Neural cell (in vitro differentiated cells): ENCODE measurements around the gene ACE. TPM values are rescaled to one million over a fixed set of nuclear protein-coding genes. Genes with fewer than 3 reads are reported as not detected.

Source experiments
- H2AFZ ChIP-seq: fragments of 200-600, 300-800 bp; sonication (generic), shearing (Covaris generic); 2 replicates; pipeline ENCODE4 v1.6.0; 2014; ENCODE audit warnings: low read depth, mild to moderate bottlenecking, antibody characterized with exemption, low read length, moderate library complexity
- H3F3A ChIP-seq: fragments of 200-600 bp; shearing (Covaris generic); 2 replicates; pipeline ENCODE4 v1.6.1; 2016; ENCODE audit warnings: mild to moderate bottlenecking, moderate library complexity, mixed read lengths, antibody characterized with exemption, low read length; ENCODE audit not compliant: insufficient read depth, poor library complexity, severe bottlenecking
- H3K27ac ChIP-seq: fragments of 200-600, 300-800 bp; sonication (generic), shearing (Covaris generic); 2 replicates; pipeline ENCODE4 v1.5.1; 2014; ENCODE audit warnings: mild to moderate bottlenecking, low read length, moderate library complexity
- H3K27me3 ChIP-seq: fragments of 300-800, 200-600 bp; sonication (generic), shearing (Covaris generic); 2 replicates; pipeline ENCODE4 v1.6.0; 2014; ENCODE audit warnings: mild to moderate bottlenecking, low read depth, low read length, moderate library complexity; ENCODE audit not compliant: insufficient read depth
- H3K36me3 ChIP-seq: fragments of 300-800, 200-600 bp; sonication (generic), shearing (Covaris generic); 2 replicates; pipeline ENCODE4 v1.5.1; 2014; ENCODE audit warnings: mild to moderate bottlenecking, antibody characterized with exemption, low read length, moderate library complexity; ENCODE audit not compliant: insufficient read depth
- H3K4me2 ChIP-seq: fragments of 300-800, 200-600 bp; sonication (generic), shearing (Covaris generic); 2 replicates; pipeline ENCODE4 v1.6.0; 2014; ENCODE audit warnings: mild to moderate bottlenecking, low read length
- H3K4me3 ChIP-seq: fragments of 300-800, 200-600 bp; sonication (generic), shearing (Covaris generic); 2 replicates; pipeline ENCODE4 v1.5.1; 2014; ENCODE audit warnings: mild to moderate bottlenecking, low read length, moderate library complexity
- H3K79me2 ChIP-seq: fragments of 200-600 bp; shearing (Covaris generic); replicated peaks from 2 replicates; pipeline ENCODE4 v1.6.0; 2014; ENCODE audit warnings: mild to moderate bottlenecking, low read length, moderate library complexity; ENCODE audit not compliant: insufficient read depth
- H3K9ac ChIP-seq: fragments of 300-800, 200-600 bp; sonication (generic), shearing (Covaris generic); 2 replicates; pipeline ENCODE4 v1.6.1; 2016; ENCODE audit warnings: mild to moderate bottlenecking, low read length, mixed read lengths
- H3K9me2 ChIP-seq: fragments of 200-600 bp; shearing (Covaris generic); 2 replicates; pipeline ENCODE4 v1.6.1; 2016; ENCODE audit warnings: mild to moderate bottlenecking, low read length, mixed read lengths; ENCODE audit not compliant: insufficient read depth
- H3K9me3 ChIP-seq: fragments of 200-600, 300-800 bp; sonication (generic), shearing (Covaris generic); 2 replicates; pipeline ENCODE4 v1.6.1; 2016; ENCODE audit warnings: mild to moderate bottlenecking, mixed run types, low read length, moderate library complexity, mixed read lengths
- H4K20me1 ChIP-seq: fragments of 200-600 bp; shearing (Covaris generic); 2 replicates; pipeline ENCODE4 v1.6.1; 2016; ENCODE audit warnings: mild to moderate bottlenecking, mixed run types; ENCODE audit not compliant: insufficient read depth
- EP300 ChIP-seq: fragments of 450-650 bp; conservative IDR thresholded peaks from 2 replicates; pipeline ENCODE4 v1.6.1; 2014; ENCODE audit warnings: antibody characterized with exemption, mild to moderate bottlenecking, moderate library complexity; ENCODE audit not compliant: poor library complexity, severe bottlenecking
- EZH2 ChIP-seq: fragments of 200-600, 300-800 bp; shearing (Covaris generic), sonication (generic); IDR thresholded peaks from 2 replicates; pipeline ENCODE4 v1.6.1; 2014; ENCODE audit warnings: antibody characterized with exemption, low read length, borderline replicate concordance, mild to moderate bottlenecking; ENCODE audit not compliant: insufficient read depth, poor library complexity, severe bottlenecking
- MXI1 ChIP-seq: fragments of 450-650 bp; conservative IDR thresholded peaks from 2 replicates; pipeline ENCODE4 v1.6.1; 2014; ENCODE audit warnings: antibody characterized with exemption, mild to moderate bottlenecking; ENCODE audit not compliant: poor library complexity, severe bottlenecking
- POLR2AphosphoS5 ChIP-seq: IDR thresholded peaks from 2 replicates; pipeline ENCODE4 v1.6.1; 2012
- RAD21 ChIP-seq: fragments of 450-650 bp; conservative IDR thresholded peaks from 2 replicates; pipeline ENCODE4 v1.6.1; 2014; ENCODE audit warnings: antibody characterized with exemption, mild to moderate bottlenecking, moderate library complexity
- REST ChIP-seq: IDR thresholded peaks from 2 replicates; pipeline ENCODE4 v1.6.1; 2012; ENCODE audit warnings: borderline replicate concordance
- SMC3 ChIP-seq: fragments of 450-650 bp; conservative IDR thresholded peaks from 2 replicates; pipeline ENCODE4 v1.6.1; 2014; ENCODE audit warnings: antibody characterized with exemption, mild to moderate bottlenecking, moderate library complexity; ENCODE audit not compliant: poor library complexity
- TAF1 ChIP-seq: IDR thresholded peaks from 2 replicates; pipeline ENCODE4 v1.6.1; 2012; ENCODE audit warnings: low read depth
- polyA plus RNA-seq: library from polyadenylated mRNA; depleted of rRNA; stranded (reverse); fragments of >200 nt; gene quantifications from 2 replicates; pipeline ENCODE4 v1.2.3, GENCODE V29; 2014
- TF ChIP-seq, protein P1 (sequence below): fragments of 450-650 bp; IDR thresholded peaks from 2 replicates; pipeline ENCODE4 v1.5.1; 2014; ENCODE audit warnings: antibody characterized with exemption, mild to moderate bottlenecking, moderate library complexity; ENCODE audit not compliant: poor library complexity, severe bottlenecking

Gene ACE
- polyA plus RNA-seq, 1 donor from 2014 or later: 1.5 TPM

- no peaks in the 10 kb centered on the region for H4K20me1 ChIP-seq
- no peak overlapping the region for H3K4me2 ChIP-seq
- no peaks in the 10 kb centered on the region for H3K27me3 ChIP-seq
- no peaks in the 10 kb centered on the region for H3K79me2 ChIP-seq
- no peak overlapping the region for H3K27ac ChIP-seq
- no peak overlapping the region for H3K4me3 ChIP-seq
- TF ChIP-seq TAF1: no peak
- TF ChIP-seq EZH2: no peak
- no peak for TF ChIP-seq POLR2AphosphoS5
- no peak for TF ChIP-seq EP300
- TF ChIP-seq, protein P1, sequence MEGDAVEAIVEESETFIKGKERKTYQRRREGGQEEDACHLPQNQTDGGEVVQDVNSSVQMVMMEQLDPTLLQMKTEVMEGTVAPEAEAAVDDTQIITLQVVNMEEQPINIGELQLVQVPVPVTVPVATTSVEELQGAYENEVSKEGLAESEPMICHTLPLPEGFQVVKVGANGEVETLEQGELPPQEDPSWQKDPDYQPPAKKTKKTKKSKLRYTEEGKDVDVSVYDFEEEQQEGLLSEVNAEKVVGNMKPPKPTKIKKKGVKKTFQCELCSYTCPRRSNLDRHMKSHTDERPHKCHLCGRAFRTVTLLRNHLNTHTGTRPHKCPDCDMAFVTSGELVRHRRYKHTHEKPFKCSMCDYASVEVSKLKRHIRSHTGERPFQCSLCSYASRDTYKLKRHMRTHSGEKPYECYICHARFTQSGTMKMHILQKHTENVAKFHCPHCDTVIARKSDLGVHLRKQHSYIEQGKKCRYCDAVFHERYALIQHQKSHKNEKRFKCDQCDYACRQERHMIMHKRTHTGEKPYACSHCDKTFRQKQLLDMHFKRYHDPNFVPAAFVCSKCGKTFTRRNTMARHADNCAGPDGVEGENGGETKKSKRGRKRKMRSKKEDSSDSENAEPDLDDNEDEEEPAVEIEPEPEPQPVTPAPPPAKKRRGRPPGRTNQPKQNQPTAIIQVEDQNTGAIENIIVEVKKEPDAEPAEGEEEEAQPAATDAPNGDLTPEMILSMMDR: no peak
- TF ChIP-seq RAD21: no peak
- no peak for TF ChIP-seq MXI1
- no peak for TF ChIP-seq REST
- TF ChIP-seq SMC3: no peak
- H3K9me3 ChIP-seq: no peaks in the 10 kb centered on the region
- no peak overlapping the region for H2AFZ ChIP-seq
- H3K36me3 ChIP-seq: no peaks in the 10 kb centered on the region
- no peak overlapping the region for H3K9ac ChIP-seq
- no peaks in the 10 kb centered on the region for H3F3A ChIP-seq
- H3K9me2 ChIP-seq: no peaks in the 10 kb centered on the region
Measured at GRCh38 chr17:63443053-63443452, 33.8 kb upstream of the ACE start.

GRCh38 chr17:63444457-63444856 lies 32.4 kb upstream of the ACE start:
- H3K36me3 ChIP-seq: no peaks in the 10 kb centered on the region
- H3K9me2 ChIP-seq: no peaks in the 10 kb centered on the region
- H3K9me3 ChIP-seq: no peaks in the 10 kb centered on the region
- no peaks in the 10 kb centered on the region for H3K79me2 ChIP-seq
- TF ChIP-seq EZH2 (no peak), TAF1 (no peak)
- H3K9ac ChIP-seq: no peak overlapping the region
- H3K27ac ChIP-seq: no peak overlapping the region
- H3F3A ChIP-seq: no peaks in the 10 kb centered on the region
- H2AFZ ChIP-seq: no peak overlapping the region
- no peaks in the 10 kb centered on the region for H4K20me1 ChIP-seq
- no peak overlapping the region for H3K4me3 ChIP-seq
- H3K4me2 ChIP-seq: no peak overlapping the region
- H3K27me3 ChIP-seq: no peaks in the 10 kb centered on the region

DNA sequence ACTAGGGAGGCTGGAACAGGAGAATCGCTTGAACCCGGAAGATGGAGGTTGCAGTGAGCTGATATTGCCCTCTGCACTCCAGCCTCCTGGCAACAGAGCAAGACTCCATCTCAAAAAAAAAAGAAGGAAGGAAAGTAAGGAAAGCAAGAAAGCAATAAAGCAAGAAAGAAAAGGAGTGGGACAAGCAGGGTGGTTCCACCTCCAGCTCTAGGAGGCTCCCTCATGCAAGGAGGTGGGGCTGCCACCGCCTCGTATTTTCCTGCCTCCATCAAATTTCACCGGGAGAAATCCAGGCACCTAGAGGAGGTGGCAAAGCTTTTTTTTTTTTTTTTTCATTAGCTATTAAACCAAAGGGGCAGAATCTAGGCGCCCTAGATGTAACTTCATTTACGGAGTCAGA lies 31.8 kb upstream of the ACE start:
- Histone ChIP-seq H2AFZ (no peak overlapping the region), H3K9ac (no peak overlapping the region), H4K20me1 (no peaks in the 10 kb centered on the region), H3K27ac (no peak overlapping the region), H3F3A (no peaks in the 10 kb centered on the region), H3K27me3 (no peaks in the 10 kb centered on the region), H3K4me2 (no peak overlapping the region), H3K36me3 (no peaks in the 10 kb centered on the region), H3K79me2 (no peaks in the 10 kb centered on the region), H3K9me3 (no peaks in the 10 kb centered on the region), H3K4me3 (peak overlapping the region; percentile 77), H3K9me2 (no peaks in the 10 kb centered on the region)
- TF ChIP-seq EZH2: no peak
- no peak for TF ChIP-seq REST
- TF ChIP-seq RAD21: no peak
- TF ChIP-seq, protein P1: no peak
- TF ChIP-seq SMC3: no peak
- no peak for TF ChIP-seq POLR2AphosphoS5
- no peak for TF ChIP-seq TAF1
- TF ChIP-seq MXI1: no peak
- no peak for TF ChIP-seq EP300
